Neural crest cell (in vitro differentiated cells): Measurements from ENCODE around the gene NOD1. TPM values are rescaled to one million over a fixed set of nuclear protein-coding genes. Genes with fewer than 3 reads are reported as not detected.

Experiments
- DNase-seq: peaks from one replicate; pipeline ENCODE4 v3.0.0; 2021; ENCODE audit warnings: low read depth, mixed read lengths, low spot score
- H3K27ac Mint-ChIP-seq: one replicate; pipeline ENCODE4 v1.8.0; 2021; ENCODE audit warnings: mild to moderate bottlenecking, mixed read lengths; ENCODE audit not compliant: unreplicated experiment
- H3K27me3 Mint-ChIP-seq: 2 replicates; pipeline ENCODE4 v1.8.0; 2021; ENCODE audit warnings: low read depth, mild to moderate bottlenecking, mixed read lengths
- H3K36me3 Mint-ChIP-seq: 2 replicates; pipeline ENCODE4 v1.8.0; 2021; ENCODE audit warnings: low read depth, mild to moderate bottlenecking, mixed read lengths
- H3K4me1 Mint-ChIP-seq: 2 replicates; pipeline ENCODE4 v1.8.0; 2021; ENCODE audit warnings: mixed read lengths
- H3K4me3 Mint-ChIP-seq: one replicate; pipeline ENCODE4 v1.8.0; 2021; ENCODE audit warnings: mild to moderate bottlenecking, mixed read lengths
- H3K9me3 Mint-ChIP-seq: 2 replicates; pipeline ENCODE4 v1.8.0; 2021; ENCODE audit warnings: mixed read lengths
- CTCF ChIP-seq: fragments of 200-600 bp; sonication (generic); conservative IDR thresholded peaks from 2 replicates; pipeline ENCODE4 v1.5.0; 2021; ENCODE audit warnings: antibody characterized with exemption, mild to moderate bottlenecking
- total RNA-seq: library from RNA; stranded (reverse); gene quantifications from 2 replicates; pipeline ENCODE4 v1.2.1, GENCODE V29; 2021

NOD1 gene
- total RNA-seq, 1 donor from 2014 or later: 8.1 TPM

DNA sequence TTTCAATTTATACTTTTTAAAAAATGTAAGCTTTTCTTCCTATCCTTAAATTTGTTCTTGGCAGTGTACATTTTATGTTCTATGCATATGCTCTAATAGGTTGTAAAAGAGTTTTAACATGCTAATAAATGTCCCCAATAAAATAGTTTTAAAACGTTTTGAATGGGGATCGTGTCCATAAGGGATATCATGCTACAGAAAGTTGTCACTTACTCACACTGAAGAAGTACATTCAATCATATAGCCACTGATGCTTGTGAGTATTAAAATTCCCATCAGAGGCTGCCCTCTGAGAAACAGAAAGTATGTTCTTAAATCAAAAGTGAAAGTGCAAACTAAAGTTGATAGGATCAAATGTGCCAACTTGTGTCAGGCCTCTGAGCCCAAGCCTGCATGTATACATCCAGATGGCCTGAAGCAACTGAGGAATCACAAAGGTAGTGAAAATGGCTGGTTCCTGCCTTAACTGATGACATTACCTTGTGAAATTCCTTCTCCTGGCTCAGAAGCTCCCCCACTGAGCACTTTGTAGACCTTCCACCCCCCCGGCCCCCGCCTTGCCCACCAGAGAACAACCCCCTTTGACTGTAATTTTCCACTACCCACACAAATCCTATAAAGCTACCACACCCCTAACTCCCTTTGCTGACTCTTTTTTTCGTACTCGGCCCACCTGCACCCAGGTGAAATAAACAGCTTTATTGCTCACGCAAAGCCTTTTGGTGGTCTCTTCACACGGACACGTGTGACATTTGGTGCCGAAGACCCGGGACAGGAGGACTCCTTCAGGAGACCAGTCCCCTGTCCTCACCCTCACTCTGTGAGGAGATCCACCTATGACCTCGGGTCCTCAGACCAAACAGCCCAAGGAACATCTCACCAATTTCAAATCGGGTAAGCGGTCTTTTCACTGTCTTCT, 877 bp upstream of the NOD1 start:
- H3K27me3 Mint-ChIP-seq: peaks cover 4% of the 10 kb centered on the region
- H3K27ac Mint-ChIP-seq: no peak overlapping the region
- peaks cover 13% of the 10 kb centered on the region for H3K4me1 Mint-ChIP-seq
- DNase-seq: no peak
- H3K36me3 Mint-ChIP-seq: no peaks in the 10 kb centered on the region
- H3K4me3 Mint-ChIP-seq: peak overlapping the region; percentile 79
- H3K9me3 Mint-ChIP-seq: no peaks in the 10 kb centered on the region
- TF ChIP-seq CTCF: no peak

GRCh38 chr7:30476459-30477145, 2.0 kb downstream of the NOD1 start:
- Mint-ChIP-seq H3K4me3 (peak overlapping the region; percentile 32), H3K36me3 (no peaks in the 10 kb centered on the region), H3K9me3 (no peaks in the 10 kb centered on the region), H3K27me3 (peaks cover 4% of the 10 kb centered on the region), H3K4me1 (peaks cover 22% of the 10 kb centered on the region), H3K27ac (no peak overlapping the region)
- TF ChIP-seq CTCF: no peak
- DNase-seq: no peak

- H3K27ac Mint-ChIP-seq: no peak overlapping the region
- H3K27me3 Mint-ChIP-seq: peaks cover 4% of the 10 kb centered on the region
- no peaks in the 10 kb centered on the region for H3K9me3 Mint-ChIP-seq
- H3K4me1 Mint-ChIP-seq: peaks cover 32% of the 10 kb centered on the region
- no peak overlapping the region for H3K4me3 Mint-ChIP-seq
- H3K36me3 Mint-ChIP-seq: no peaks in the 10 kb centered on the region
- no peak for TF ChIP-seq CTCF
- DNase-seq: no peak
Measured at GRCh38 chr7:30475580-30475979, 3.0 kb downstream of the NOD1 start.

DNA sequence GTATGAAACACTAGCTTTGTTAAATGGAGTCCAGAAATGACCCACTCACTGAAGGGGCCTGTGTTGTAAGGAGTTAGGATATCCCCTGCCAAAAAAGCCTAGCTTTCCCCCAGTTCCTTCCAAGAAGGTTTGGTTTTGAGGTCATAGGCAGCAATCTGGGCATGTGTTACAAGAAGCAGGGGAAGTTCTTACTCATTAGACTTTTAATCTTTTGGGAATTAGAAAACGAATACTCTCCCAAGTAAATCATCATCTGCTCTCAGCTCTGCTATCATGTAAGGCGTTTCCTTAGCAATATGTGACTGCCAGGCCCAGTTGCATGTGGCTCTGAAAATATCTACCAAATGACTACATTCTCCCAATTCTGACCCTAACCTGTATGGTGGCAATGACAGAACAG, 3.7 kb downstream of the NOD1 start:
- peaks cover 39% of the 10 kb centered on the region for H3K4me1 Mint-ChIP-seq
- no peak overlapping the region for H3K27ac Mint-ChIP-seq
- no peaks in the 10 kb centered on the region for H3K36me3 Mint-ChIP-seq
- H3K9me3 Mint-ChIP-seq: no peaks in the 10 kb centered on the region
- peaks cover 4% of the 10 kb centered on the region for H3K27me3 Mint-ChIP-seq
- no peak overlapping the region for H3K4me3 Mint-ChIP-seq
- no peak for DNase-seq
- TF ChIP-seq CTCF: no peak

DNA sequence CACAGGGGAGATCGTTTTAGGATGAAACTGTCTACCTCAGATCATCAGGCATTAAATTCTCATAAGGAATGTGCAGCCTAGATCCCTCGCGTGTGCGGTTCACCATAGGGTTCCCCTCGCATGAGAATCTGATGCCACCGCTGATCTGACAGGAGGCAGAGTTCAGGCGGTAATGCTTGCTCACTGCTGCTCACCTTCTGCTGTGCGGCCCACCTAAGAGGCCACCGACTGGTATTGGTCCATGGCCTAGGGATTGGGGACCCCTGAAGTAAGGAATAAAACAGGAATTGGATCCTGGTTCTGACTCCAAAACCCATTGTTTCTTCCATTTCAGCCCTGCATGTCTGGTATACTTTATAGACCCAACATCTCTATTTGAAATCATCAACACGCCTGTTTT, 4.1 kb downstream of the NOD1 start:
- Mint-ChIP-seq H3K27me3 (peaks cover under 1% of the 10 kb centered on the region), H3K36me3 (no peaks in the 10 kb centered on the region)
- DNase-seq: no peak

More for the DNA sequence above, 4.1 kb downstream of the NOD1 start:
- Mint-ChIP-seq H3K4me1 (peaks cover 43% of the 10 kb centered on the region), H3K9me3 (no peaks in the 10 kb centered on the region), H3K4me3 (no peak overlapping the region), H3K27ac (no peak overlapping the region)
- no peak for TF ChIP-seq CTCF
